Stimulated activated CD8-positive, alpha-beta memory T cell treated with anti-CD3 and anti-CD28 coated beads, Interleukin-2, amount 100 ng/mL, for 48 hours (primary cell): ENCODE measurements around the gene PLCL2.
"Not testable (repeated sequence)": the region's sequence is repeated elsewhere in the genome, so short reads cannot be mapped to it uniquely, and the experiment has no call there.

Source experiments
- DNase-seq, 2 donors: peaks; one replicate each; pipeline ENCODE4 v3.0.0-alpha.2; 2020; ENCODE audit warnings: low read depth in 2 of 2

Gene PLCL2

DNA sequence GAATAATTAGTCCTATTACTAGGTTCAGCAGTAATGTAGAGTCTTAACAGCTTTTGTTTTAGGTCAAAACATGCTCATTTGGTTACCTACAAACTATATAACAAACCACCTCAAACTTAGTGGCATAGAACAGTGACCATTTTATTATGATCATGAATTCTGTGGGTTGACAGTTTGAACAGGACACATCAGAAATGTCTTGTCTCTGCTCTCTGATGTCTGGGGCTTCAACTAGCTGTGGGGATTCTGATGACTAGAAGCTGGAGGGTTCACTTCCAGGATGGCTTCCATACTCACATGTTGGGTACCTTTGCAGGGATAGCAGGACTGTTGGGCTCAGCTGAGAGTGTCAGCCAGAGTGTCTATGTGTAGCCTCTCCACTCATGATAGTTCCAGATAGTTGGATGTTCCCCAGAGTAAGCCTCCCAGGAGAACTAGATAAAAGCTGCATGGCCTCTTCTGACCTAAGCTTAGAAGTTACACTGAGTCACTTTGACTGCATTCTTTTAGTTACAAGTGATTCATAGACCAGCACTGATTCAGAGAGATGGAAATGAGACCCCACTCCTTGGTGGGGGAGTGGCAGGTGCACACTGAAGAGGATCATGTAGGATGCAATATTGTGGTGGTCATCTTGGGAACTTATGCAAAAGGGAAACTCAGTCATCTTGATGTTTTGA is 32.6 kb downstream of the PLCL2 start:
- no peak for DNase-seq

DNA sequence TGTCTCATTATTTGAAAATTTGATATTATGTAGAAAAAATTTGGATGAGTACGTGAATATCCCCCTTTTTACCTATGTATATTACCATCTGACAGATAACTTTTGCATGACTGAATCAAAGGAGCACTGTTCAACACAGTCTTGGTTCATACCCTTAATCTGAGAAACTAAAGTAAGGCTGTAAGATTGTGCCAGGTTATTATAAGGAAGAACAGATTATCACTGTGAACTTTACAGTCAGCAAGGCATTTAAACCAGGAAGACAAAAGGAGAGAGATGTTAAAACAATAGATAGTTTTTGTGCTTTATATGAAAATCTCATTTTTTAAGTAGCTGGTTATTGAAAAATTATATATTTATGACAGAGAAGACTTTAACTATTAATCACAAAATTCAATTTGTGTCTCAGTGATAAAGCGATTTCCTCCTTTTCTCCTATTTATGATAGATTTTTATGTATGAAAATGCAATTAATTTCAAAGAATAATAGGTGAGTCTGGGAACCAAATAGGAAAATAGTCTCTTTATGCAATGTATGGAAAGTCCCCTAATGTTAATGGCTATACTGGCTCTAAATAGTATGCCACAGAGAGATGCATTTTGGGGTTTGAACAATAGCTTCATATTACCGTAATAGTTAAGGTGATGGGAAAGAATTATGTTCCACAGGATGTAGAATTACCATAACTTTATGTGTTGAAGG is 33.4 kb downstream of the PLCL2 start:
- no peak for DNase-seq

DNA sequence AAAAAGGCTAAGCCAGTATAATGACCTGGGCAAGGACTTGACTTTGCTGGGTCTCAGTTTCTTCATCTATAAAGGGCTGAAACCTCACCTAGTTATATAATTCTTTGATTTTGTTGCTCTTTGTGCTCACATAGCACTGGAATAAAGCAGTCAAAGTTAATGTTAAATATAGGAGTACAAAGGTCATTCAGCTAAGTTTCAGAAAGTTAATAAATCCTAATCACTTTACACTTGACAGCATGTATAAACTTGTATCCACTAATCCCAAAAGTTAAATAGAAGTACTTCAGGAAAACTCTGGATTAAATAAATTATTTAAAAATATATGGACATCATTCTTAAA is 33.9 kb downstream of the PLCL2 start:
- DNase-seq: no peak

DNA sequence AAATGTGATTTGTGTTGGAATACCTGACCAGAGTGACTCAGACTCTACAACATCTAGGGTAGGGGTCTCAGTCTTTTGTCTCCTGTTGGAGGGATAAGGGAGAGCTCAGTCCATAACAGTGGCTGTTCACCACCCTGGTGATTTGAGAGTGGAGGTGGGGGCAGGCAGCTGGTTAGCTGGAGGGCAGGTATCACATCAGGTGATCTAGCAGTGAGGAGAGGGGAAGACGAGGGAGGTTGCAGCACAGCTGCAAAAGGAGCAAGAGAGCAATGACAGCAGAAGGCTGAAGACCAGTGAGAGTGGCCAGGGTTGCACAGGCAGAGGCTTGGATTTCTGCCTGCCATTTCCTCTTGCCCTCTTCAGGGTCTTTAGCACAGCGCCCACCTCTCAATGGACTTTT is 38.4 kb downstream of the PLCL2 start:
- DNase-seq: no peak

DNA sequence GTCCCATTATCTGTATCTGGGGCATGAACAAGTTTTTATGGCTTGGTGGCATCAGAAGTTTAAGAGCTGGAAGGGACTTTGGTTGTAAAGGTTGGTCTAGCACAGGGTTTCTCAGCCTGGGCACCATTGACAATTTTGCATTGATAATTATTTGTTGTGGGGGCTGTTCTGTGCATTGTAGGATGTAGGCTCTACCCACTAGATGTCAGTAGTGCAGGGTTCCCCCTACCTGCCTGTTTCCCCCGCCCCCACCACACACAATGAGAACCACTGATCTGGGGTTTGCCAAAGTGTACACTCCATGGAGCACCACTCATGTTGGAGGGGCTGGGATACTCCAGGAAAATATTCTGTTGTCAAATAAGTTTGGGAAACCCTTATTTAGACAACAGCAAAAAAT is 42.7 kb downstream of the PLCL2 start:
- DNase-seq: no peak

- DNase-seq: no peak
Measured at GRCh38 chr3:16928386-16929132, 43.8 kb downstream of the PLCL2 start.

DNA sequence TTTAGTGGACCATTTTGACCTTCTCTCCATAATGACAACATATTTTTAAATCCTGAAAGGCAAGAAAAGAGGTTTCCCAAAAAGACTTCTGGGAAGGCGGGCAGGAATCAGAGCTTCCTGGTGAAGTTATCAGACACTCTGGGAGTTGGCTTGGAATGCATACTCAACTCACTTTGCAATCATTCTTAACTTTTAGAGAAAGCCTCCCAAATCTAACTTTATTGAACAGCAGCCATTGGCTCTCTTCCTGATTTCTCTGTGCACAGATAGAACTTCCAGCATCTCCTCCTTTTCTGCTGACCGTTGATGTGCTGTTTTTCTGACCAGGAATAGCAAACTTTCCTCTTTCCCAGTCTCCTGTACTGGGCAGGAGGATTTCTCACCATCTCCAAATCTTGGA is 44.6 kb downstream of the PLCL2 start:
- DNase-seq: no peak

DNA sequence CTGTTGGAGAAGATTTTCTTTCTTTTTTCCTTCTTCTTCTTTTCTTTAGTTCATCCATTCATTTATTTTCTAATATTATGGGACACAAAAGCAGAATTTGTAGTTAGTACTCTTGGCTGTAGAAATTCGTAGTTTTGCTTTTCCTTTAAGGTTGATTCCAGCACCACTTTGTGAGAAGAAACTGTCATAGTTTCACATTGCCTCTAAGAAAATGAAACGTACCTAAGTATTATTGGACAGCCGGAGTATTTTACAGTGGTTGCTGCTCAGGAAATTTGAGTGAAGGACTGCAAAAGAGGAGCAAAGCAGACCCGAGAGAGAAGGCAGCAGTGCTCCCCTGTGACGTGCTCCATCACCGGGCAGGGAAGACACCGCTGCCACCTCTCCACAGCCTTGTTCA is 48.1 kb downstream of the PLCL2 start:
- no peak for DNase-seq

GRCh38 chr3:16935781-16936180 is 51.0 kb downstream of the PLCL2 start:
- DNase-seq: no peak

- no peak for DNase-seq
Measured at GRCh38 chr3:16936233-16936632, 51.5 kb downstream of the PLCL2 start.

DNA sequence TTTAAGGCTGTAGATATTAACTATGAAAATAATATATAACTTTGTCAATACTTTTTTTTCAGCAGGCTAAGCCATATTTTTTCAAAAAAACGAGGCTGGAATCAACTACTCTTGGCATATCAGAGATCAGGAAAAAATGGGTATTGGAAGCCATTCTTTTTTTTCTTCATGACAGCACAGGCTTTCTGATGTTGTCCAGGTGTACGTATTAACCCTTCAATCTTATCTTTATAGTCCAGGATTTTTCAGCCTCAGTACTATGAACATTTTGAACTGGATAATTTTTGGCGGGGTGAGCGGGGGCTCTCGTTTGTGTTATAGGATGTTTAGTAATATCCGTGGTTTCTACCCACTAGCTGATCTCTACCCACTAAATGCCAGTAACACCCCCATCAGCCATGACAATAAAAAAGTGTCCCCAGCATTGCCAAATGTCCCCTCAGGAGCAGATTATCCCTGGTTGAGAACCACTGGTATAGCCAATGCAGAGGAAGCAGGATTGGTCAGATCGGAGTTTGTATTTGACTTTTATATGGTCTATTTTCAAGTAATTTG is 52.0 kb downstream of the PLCL2 start:
- DNase-seq: no peak

GRCh38 chr3:16937326-16937845 is 52.6 kb downstream of the PLCL2 start:
- no peak for DNase-seq

DNA sequence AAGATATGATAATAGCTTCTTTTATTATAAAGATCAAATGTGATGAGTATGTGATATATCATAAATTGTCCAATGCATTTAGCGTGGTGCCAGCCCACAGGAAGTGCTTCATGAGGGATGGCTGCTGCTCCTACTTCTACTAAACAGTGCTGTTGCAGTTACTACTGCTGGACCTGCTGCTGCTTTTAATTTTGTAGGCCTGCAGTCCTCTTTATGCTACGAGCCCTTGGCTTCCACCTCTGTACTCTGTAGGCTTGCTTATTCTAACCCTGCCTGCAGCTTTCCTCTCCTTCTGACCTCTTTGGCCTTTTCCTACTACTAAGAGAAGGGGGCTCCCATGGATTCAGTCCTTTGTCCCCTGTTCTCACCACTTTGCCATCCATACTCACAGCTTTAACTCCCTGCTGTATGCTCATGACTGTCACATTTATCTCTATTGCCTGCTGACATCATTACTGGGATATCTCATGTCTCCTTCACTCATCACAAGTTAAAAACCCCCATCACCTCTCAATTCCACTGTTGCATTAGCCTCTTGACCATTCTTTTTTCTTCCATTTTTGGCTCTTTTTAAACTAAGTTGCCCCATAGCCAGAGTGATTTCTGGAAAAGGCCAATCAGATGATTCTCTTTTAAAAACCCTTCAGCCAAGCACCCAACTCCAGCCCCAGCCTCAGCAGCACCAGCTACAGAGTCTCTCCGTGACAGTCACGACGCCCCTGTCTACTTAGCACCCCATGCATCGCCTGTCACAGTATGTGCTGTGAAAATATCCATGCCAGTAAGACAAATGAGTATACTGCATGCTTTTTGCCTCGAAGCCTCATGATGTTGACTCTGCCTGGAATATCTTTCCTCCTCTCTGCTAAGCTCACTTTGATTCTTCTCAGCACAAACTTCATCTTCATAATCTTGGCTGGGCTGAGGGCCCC is 56.3 kb downstream of the PLCL2 start:
- no peak for DNase-seq

DNA sequence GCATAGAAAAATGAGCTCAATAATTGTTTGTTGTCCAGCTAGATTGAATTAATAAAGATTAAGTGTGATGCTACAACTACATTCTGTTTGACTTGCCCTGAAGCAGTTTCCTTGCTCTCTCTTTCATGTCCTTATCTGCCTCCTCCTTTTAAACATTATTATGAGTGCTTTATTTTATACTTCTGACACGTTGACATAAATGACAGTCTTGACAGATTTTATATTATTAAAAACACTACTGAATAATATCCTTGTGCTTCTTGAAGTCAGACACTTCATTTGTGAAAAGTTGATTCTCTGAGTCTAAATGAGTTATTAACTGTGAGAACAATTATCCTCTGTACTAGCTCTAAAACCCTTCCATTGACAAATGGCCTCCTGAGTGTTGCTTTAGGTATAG is 58.2 kb downstream of the PLCL2 start:
- DNase-seq: no peak

GRCh38 chr3:16943857-16944256 is 59.1 kb downstream of the PLCL2 start:
- no peak for DNase-seq

GRCh38 chr3:16944356-16944755 is 59.6 kb downstream of the PLCL2 start:
- DNase-seq: no peak

DNA sequence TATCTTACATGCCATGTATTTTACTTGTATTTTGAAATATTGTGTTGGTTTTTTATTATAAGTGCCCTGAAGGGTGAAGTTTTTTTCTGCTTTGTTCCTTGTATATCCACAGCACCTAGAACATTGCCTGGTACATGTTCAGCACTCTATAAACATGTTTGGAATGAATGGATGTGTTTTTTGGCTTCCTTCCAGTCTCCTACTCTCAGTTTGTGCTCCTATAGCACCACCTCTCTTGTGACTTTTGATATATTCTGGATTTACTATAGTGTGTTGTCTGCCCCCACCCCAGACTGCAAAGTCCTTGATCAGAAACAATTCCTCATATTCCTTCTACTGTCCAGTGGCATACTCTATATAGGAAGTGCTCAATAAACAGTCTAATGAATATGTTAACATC is 60.6 kb downstream of the PLCL2 start:
- DNase-seq: no peak

- DNase-seq: no peak
Measured at GRCh38 chr3:16950282-16950681, 65.5 kb downstream of the PLCL2 start.

DNA sequence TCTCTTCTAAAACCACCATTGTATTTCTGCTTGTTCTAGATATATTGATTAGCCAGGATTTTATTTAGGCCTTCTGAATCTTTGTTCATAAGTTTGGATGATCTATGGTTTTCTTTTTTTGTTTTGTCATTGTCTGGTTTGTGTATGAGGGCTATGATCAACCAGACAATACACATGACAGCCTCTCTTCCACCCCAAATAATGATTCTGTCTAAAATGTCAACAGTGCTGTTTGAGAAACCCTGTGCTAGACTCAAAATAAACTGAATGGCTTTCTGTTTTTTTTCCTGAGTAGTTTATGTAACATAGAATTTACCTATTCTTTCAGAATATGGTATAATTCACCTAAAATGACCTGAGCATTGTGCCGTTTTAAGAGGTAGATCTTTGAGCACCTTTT is 66.1 kb downstream of the PLCL2 start:
- no peak for DNase-seq

DNA sequence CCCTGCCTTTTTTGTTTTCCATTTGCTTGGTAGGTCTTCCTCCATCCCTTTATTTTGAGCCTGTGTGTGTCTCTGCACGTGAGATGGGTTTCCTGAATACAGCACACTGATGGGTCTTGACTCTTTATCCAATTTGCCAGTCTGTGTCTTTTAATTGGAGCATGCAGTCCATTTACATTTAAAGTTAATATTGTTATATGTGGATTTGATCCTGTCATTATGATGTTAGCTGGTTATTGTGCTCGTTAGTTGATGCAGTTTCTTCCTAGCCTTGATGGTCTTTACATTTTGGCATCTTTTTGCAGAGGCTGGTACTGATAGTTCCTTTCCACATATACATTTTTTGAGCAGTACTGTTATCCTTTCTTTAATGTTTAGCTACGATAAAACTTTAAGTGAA is 73.1 kb downstream of the PLCL2 start:
- DNase-seq: not testable (repeated sequence)

DNA sequence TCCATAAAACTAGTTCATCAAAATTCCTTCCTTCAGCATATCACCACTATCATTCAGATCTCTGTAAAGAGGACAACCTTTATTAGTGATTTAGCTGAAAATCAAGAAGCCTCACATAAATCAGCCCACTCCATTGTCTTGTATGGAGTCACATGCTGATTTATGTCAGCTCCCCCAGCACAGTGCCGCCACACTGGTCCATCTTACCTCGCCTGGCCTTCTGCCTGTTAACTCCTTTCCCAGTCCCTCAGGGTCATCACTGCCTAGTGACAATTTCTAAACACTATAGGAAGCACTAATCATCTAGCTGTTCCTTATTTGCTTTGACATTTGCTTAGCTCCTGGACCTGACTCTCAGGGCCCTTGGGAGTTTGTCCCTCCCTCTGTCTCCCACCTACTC is 75.4 kb downstream of the PLCL2 start:
- DNase-seq: no peak
